Left ventricle myocardium superior (tissue), 1 donor: ENCODE data around the gene MGAT5. TPM values are rescaled to one million over a fixed set of nuclear protein-coding genes. Genes with fewer than 3 reads are reported as not detected.

ENCODE experiments used
- ATAC-seq: fragments of 200-7000 bp; cut with Tn5 transposase; one replicate; pipeline ENCODE4 v1.9.1; 2020; ENCODE audit warnings: mild to moderate bottlenecking, moderate library complexity
- DNase-seq: peaks from one replicate; pipeline ENCODE4 v3.0.0-alpha.2; 2020
- intact Hi-C: fragments of 100-400 bp; cut with micrococcal nuclease; formaldehyde crosslinking; loops from one replicate; pipeline ENCODE4 v1.11.0; 2022
- total RNA-seq: library from RNA; stranded (reverse); fragmentation: NEBNext Ultra II Directional; extraction: Animal tissue kit (Norgen Biotek cat#: 25700); gene quantifications from one replicate; pipeline ENCODE4 v1.2.1, GENCODE V29; 2021
- donor health status: DM: no; HTN: yes; CAD: no; lungs with severe emphysema.

Gene MGAT5
- total RNA-seq, 1 donor from 2014 or later: 98.1 TPM

- peak; percentile 86 for ATAC-seq
Measured at GRCh38 chr2:134493797-134494196, 239.9 kb downstream of the MGAT5 start.

GRCh38 chr2:134498654-134499053 is 244.8 kb downstream of the MGAT5 start:
- DNase-seq: no peak
- ATAC-seq: no peak
- intact Hi-C loops: no loop called here

More at GRCh38 chr2:134493797-134494196, 239.9 kb downstream of the MGAT5 start:
- DNase-seq: no peak
- intact Hi-C loops: no loop called here

DNA sequence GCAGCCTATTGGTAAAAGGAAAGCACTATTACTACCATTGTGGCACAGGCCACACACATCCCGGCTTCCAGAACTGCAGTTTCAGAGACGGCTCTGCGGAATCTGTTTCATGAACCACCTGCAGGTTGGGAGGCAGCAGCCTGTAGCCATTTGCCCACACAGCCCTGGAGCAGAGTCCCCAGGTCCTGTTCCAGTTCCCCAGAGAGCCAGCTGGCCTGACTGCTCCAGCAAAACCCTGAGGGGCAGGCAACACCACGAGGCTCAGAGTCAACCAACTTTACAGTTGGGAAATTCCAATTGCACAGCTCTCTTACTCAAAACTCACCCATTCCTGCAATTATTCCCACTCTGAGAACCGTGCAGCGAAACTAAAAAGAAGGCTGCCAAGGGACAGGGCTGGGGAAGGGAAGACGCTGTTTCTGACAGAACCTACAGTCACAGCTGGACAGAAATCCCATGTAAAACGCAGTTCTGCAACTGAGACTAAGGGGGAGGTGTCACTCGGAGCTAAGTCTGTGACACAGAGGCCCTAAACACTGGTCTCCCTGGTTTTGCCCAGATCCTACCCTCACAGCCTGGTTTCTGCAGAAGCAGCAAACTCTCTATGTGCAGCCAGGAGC is 245.5 kb downstream of the MGAT5 start:
- ATAC-seq (no peak), DNase-seq (no peak)
- intact Hi-C loops: no loop called here

DNA sequence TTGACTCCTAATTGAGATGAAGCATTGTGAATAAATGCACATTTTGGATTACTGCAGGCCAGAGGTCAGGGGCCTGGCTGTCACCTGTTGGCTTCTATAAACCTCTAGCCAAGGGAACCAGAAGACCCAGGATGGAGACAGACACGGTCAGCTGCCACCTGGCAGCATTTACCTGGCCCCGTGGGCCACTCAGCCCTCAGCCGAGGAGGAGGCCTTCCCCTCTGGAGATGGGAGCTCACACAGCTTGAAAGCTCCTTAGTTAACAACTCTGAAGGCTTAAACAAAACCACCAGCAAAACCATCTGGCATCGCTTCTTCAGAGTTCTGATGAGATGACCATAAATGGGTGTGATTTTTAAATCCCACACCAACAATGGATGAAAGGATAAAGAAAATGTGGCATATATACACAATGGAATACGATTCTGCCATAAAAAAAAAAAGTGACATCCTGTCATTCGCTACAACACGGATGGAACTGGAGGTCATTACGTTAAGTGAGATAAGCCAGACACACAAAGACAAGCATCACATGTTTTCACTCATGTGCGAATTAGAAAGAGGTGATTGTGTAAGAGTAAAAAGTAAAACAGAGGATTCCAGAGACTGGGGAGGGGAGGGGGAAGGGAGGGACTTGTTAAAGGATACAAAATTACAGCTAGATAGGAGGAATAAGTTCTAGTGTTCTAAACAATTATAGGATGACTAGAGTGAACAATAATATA is 246.5 kb downstream of the MGAT5 start:
- intact Hi-C loops: no loop called here
- ATAC-seq (no peak), DNase-seq (no peak)

DNA sequence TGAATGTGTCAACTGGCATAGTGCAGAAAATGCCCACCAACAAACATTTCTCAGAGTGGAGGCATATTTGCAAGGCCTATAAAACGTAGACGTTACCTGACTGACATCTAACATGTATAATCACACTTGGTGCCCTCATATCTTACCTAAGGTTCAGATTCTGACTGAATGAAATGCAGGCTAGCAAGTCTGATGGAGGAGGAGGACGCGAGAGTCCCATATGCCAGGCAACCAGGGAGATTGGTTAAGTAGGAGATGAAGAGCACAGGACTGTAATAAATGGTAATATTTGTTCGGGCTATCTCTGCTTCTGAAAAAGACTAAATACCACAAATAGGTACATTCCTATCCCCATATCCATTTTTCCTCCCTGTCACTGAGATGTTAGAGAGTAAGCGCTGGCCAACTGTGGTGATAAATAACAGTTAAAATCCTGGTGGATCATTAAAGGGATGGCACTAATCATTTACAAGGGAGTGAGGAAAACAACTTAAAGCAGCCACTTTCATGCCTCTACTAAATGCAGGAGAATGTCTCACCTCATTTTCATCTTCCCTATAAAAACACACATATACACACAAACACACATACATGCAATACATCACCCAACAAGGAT is 247.7 kb downstream of the MGAT5 start:
- DNase-seq (no peak), ATAC-seq (no peak)
- intact Hi-C loops: no loop called here

GRCh38 chr2:134502104-134502503 is 248.2 kb downstream of the MGAT5 start:
- ATAC-seq (no peak), DNase-seq (no peak)
- intact Hi-C loops: no loop called here
